ENCODE measurements around the gene SPATA33.

- TF ChIP-seq CTCF (IDR thresholded peaks at IDR 0.05; ENCODE audit: borderline replicate concordance, extremely low read depth, low read length, poor library complexity, severe bottlenecking) (no peak), EZH2 (IDR thresholded peaks at IDR 0.05; ENCODE audit: borderline replicate concordance, low read depth, low read length, severe bottlenecking) (no peak)
Measured at GRCh38 chr16:89688395-89688794, 30.8 kb downstream of the SPATA33 start.

Data from DND-41 (cell line).